Measurements from ENCODE around the gene MAGI2. TPM values are rescaled to one million over a fixed set of nuclear protein-coding genes. Genes with fewer than 3 reads are reported as not detected.

The MAGI2 gene
- total RNA-seq, 4 donors from 2014 or later: 0.90 to 2.4 (median 0.99) TPM

GRCh38 chr7:78777829-78778228, 675.6 kb downstream of the MAGI2 start:
- DNase-seq (no peak), ATAC-seq (no peak)
- no peaks in the 10 kb centered on the region for H3K27me3 ChIP-seq
- H3K4me3 ChIP-seq: no peak overlapping the region
- H3K4me1 ChIP-seq: peaks cover 0 to 8% of the 10 kb centered on the region in 2 donors
- in situ Hi-C loops (cut with MboI; ENCODE audit: low sequenced_read_pairs in 4 of 4) (no loop called here), intact Hi-C loops (cut with DNase I; ENCODE audit: low total_unique reads) (loop anchor here (2.0 to 10.0 kb wide), 3 partner anchors 171 to 753 kb away; no protein-coding TSS in a partner anchor)
- H3K27ac ChIP-seq: no peak overlapping the region
- TF ChIP-seq CTCF (IDR thresholded peaks at IDR 0.05 in 4 of 5, conservative IDR thresholded peaks at IDR 0.05 in 1 of 5): no peak
- no peak for TF ChIP-seq POLR2A (IDR thresholded peaks at IDR 0.05)
- H3K36me3 ChIP-seq: no peaks in the 10 kb centered on the region
- no peaks in the 10 kb centered on the region for H3K9me3 ChIP-seq

- peak overlapping the region; percentile 36 to 49 (median 46) for H3K4me3 ChIP-seq
- TF ChIP-seq CTCF (IDR thresholded peaks at IDR 0.05 in 4 of 5, conservative IDR thresholded peaks at IDR 0.05 in 1 of 5): no peak
- TF ChIP-seq POLR2A (IDR thresholded peaks at IDR 0.05): peak; percentile 30 to 45
- peak overlapping the region; percentile 60 to 77 (median 72) for H3K27ac ChIP-seq
- H3K4me1 ChIP-seq: peaks cover 19 to 38% of the 10 kb centered on the region in 2 donors
- intact Hi-C loops (cut with DNase I; ENCODE audit: low total_unique reads) (loop anchor here (10.0 kb wide), 1 partner anchor 746 kb away; no protein-coding TSS in a partner anchor), in situ Hi-C loops (cut with MboI; ENCODE audit: low sequenced_read_pairs in 4 of 4) (no loop called here)
- no peaks in the 10 kb centered on the region for H3K27me3 ChIP-seq
- no peaks in the 10 kb centered on the region for H3K36me3 ChIP-seq
- no peaks in the 10 kb centered on the region for H3K9me3 ChIP-seq
- DNase-seq: peak in 1 of 2 donors; percentile 9
- ATAC-seq: peak; percentile 81 to 87
Measured at GRCh38 chr7:78770422-78771410, 682.8 kb downstream of the MAGI2 start.

- DNase-seq (no peak), ATAC-seq (no peak)
- TF ChIP-seq POLR2A (IDR thresholded peaks at IDR 0.05) (no peak), CTCF (IDR thresholded peaks at IDR 0.05 in 4 of 5, conservative IDR thresholded peaks at IDR 0.05 in 1 of 5) (no peak)
- H3K4me1 ChIP-seq: peaks cover 25 to 48% of the 10 kb centered on the region in 2 donors
- no peaks in the 10 kb centered on the region for H3K9me3 ChIP-seq
- intact Hi-C loops (cut with DNase I; ENCODE audit: low total_unique reads): loop anchor here (5.0 to 10.0 kb wide), 2 partner anchors 67 to 745 kb away; no protein-coding TSS in a partner anchor
- H3K27me3 ChIP-seq: no peaks in the 10 kb centered on the region
- no peaks in the 10 kb centered on the region for H3K36me3 ChIP-seq
- H3K4me3 ChIP-seq: peak overlapping the region; percentile 36 to 49 (median 46)
- in situ Hi-C loops (cut with MboI; ENCODE audit: low sequenced_read_pairs in 4 of 4): no loop called here
- H3K27ac ChIP-seq: peak overlapping the region in 3 of 4 donors; percentile 12 to 77 (median 69)
Measured at GRCh38 chr7:78769481-78770101, 683.9 kb downstream of the MAGI2 start.

- TF ChIP-seq POLR2A (IDR thresholded peaks at IDR 0.05) (no peak), CTCF (IDR thresholded peaks at IDR 0.05 in 4 of 5, conservative IDR thresholded peaks at IDR 0.05 in 1 of 5) (no peak)
- DNase-seq (no peak), ATAC-seq (peak; percentile 23 to 32)
- peak overlapping the region; percentile 36 to 49 (median 46) for H3K4me3 ChIP-seq
- peak overlapping the region in 1 of 4 donors; percentile 69 for H3K27ac ChIP-seq
- H3K27me3 ChIP-seq: no peaks in the 10 kb centered on the region
- H3K36me3 ChIP-seq: no peaks in the 10 kb centered on the region
- no peaks in the 10 kb centered on the region for H3K9me3 ChIP-seq
- in situ Hi-C loops (cut with MboI; ENCODE audit: low sequenced_read_pairs in 4 of 4): no loop called here
- H3K4me1 ChIP-seq: peaks cover 27 to 52% of the 10 kb centered on the region in 2 donors
- intact Hi-C loops (cut with DNase I; ENCODE audit: low total_unique reads): loop anchor here (5.0 kb wide), 1 partner anchor 67 kb away; no protein-coding TSS in a partner anchor
Measured at GRCh38 chr7:78768859-78769258, 684.6 kb downstream of the MAGI2 start.
